ENCODE measurements around the gene LIPF. TPM values are rescaled to one million over a fixed set of nuclear protein-coding genes. Genes with fewer than 3 reads are reported as not detected.

LIPF gene
- total and polyA plus RNA-seq, 2 of the 4 experiments (the other 2 are of a cell fraction) = not detected

DNA sequence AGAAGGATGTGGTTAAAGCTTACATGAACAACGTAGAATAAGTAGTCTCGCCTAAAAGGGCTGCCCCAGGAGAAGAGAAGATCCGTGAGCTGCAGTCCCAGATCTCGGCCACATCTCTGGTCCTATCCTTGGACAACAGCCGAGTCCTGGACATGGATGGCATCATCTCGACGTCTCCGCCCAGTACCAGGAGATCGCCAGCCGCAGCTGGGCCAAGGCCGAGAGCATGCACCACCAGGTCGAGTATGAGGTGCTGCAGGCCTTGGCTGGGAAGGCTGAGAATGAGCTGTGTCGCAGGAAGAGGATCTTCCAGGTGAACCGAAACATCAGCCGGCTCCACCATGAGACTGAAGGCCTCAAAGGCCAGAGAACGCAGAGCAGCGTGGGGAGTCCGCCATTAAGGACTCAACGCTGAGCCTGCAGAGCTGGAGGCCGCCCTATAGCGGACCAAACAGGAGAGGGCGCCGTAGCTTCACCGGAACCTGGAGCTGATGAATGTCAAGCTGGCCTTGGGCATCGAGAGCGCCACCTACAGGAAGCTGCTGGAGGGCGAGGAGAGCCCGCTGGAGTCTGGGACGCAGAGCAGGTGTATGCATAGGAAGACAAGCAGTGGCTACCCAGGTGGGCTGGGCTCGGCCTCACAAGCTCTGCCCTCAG lies 64.0 kb downstream of the LIPF start:
- H2AK9ac ChIP-seq (replicated peaks; ENCODE audit: low read depth, low read length, poor library complexity) = no peak overlapping the region
- ATAC-seq (ENCODE audit: low read depth) (no peak), DNase-seq (no peak)
- H3K14ac ChIP-seq (replicated peaks; ENCODE audit: low read depth, low read length) = no peak overlapping the region
- no peak overlapping the region for H3K23ac ChIP-seq (ENCODE audit: low read depth, low read length)
- no peaks in the 10 kb centered on the region for H3K9me1 ChIP-seq (ENCODE audit: insufficient read depth, low read length)
- H2BK20ac ChIP-seq (ENCODE audit: low read depth, low read length) = no peak overlapping the region
- in situ Hi-C loops (cut with MboI; ENCODE audit: low sequenced_read_pairs) (no loop called here), intact Hi-C loops (cut with micrococcal nuclease) (no loop called here), dilution Hi-C loops (cut with HindIII; ENCODE audit: low sequenced_read_pairs, unreplicated experiment) (no loop called here)
- no peak overlapping the region for H3K4me3 ChIP-seq (ENCODE audit: insufficient read depth, low read depth, low read length)
- no peaks in the 10 kb centered on the region for H3K79me1 ChIP-seq (ENCODE audit: low read depth in 1 of 2, low read length in 2 of 2)
- H3K9ac ChIP-seq (ENCODE audit: low read depth, low read length) = no peak overlapping the region
- H4K20me1 ChIP-seq (ENCODE audit: insufficient read depth, low read length) = no peaks in the 10 kb centered on the region
- no peak for TF ChIP-seq RCOR1 (IDR thresholded peaks at IDR 0.05; ENCODE audit: insufficient replicate concordance, low read length)
- TF ChIP-seq, protein P1, sequence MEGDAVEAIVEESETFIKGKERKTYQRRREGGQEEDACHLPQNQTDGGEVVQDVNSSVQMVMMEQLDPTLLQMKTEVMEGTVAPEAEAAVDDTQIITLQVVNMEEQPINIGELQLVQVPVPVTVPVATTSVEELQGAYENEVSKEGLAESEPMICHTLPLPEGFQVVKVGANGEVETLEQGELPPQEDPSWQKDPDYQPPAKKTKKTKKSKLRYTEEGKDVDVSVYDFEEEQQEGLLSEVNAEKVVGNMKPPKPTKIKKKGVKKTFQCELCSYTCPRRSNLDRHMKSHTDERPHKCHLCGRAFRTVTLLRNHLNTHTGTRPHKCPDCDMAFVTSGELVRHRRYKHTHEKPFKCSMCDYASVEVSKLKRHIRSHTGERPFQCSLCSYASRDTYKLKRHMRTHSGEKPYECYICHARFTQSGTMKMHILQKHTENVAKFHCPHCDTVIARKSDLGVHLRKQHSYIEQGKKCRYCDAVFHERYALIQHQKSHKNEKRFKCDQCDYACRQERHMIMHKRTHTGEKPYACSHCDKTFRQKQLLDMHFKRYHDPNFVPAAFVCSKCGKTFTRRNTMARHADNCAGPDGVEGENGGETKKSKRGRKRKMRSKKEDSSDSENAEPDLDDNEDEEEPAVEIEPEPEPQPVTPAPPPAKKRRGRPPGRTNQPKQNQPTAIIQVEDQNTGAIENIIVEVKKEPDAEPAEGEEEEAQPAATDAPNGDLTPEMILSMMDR (conservative IDR thresholded peaks at IDR 0.05; ENCODE audit: low read depth, low read length) = peak; percentile 20; the same call in 1 of the 2 replicates
- peak; percentile 12; the same call in 1 of the 2 replicates for TF ChIP-seq RAD21 (IDR thresholded peaks at IDR 0.05; ENCODE audit: low read length)
- H3K4me2 ChIP-seq (ENCODE audit: low read depth, low read length) = no peak overlapping the region
- no peak overlapping the region for H3K56ac ChIP-seq (ENCODE audit: extremely low read depth, insufficient read depth, low read length)
- H3K27me3 ChIP-seq (ENCODE audit: control insufficient read depth, insufficient read depth, low read length) = peaks cover 19% of the 10 kb centered on the region
- H2BK15ac ChIP-seq (ENCODE audit: low read depth, low read length) = no peak overlapping the region
- H4K8ac ChIP-seq (ENCODE audit: low read depth in 2 of 2, low read length in 2 of 2) = no peak overlapping the region
- no peak overlapping the region for H2BK120ac ChIP-seq (ENCODE audit: low read depth, low read length)
- no peaks in the 10 kb centered on the region for H3K36me3 ChIP-seq (ENCODE audit: control insufficient read depth, insufficient read depth, low read length)
- no peak overlapping the region for H3K18ac ChIP-seq (ENCODE audit: low read depth, low read length)
- no TSS peak for BruUV-seq (replicated peaks)
- 69% methylated on average over 25 of the region's 30 CpGs; no CpG with 5 or more reads in 1 of the 2 experiments for WGBS, 2 experiments (ENCODE audit: extremely low coverage in 2 of 2, insufficient read length in 1 of 2)
- H3K9me3 ChIP-seq (ENCODE audit: control insufficient read depth, insufficient read depth, low read length) = peaks cover 4% of the 10 kb centered on the region; the same call in 1 of the 2 replicates
- no peak overlapping the region for H4K5ac ChIP-seq (ENCODE audit: low read depth, low read length)
- no peak overlapping the region for H2BK5ac ChIP-seq (ENCODE audit: low read depth, low read length, poor library complexity, severe bottlenecking)
- no peak overlapping the region for H3K4ac ChIP-seq (ENCODE audit: low read depth, low read length)
- no peak overlapping the region for H2AFZ ChIP-seq (replicated peaks; ENCODE audit: low read length, poor library complexity)
- H3K4me1 ChIP-seq (ENCODE audit: control insufficient read depth, insufficient read depth, low read length) = no peaks in the 10 kb centered on the region
- CTCF ChIA-PET = interaction anchor here (1.2 to 1.9 kb wide), 2 partner anchors 12 to 13 kb away, joined by 4 to 5 read pairs; no protein-coding TSS in a partner anchor
- no peak overlapping the region for H2AK5ac ChIP-seq (ENCODE audit: low read depth, low read length)
- H4K91ac ChIP-seq (ENCODE audit: insufficient read depth, low read depth, low read length) = no peak overlapping the region
- POLR2A ChIA-PET (ENCODE audit: unreplicated experiment) = interaction anchor here (0.6 kb wide), 1 partner anchor 38 kb away, joined by 14 read pairs; no protein-coding TSS in a partner anchor
- no peak overlapping the region for H3K27ac ChIP-seq (ENCODE audit: insufficient read depth, low read length)

Other genes with a start within 250 kb of the LIPF start
- 4.2 and 7.0 TPM in 2 replicates for gene RNLS, start 81.1 kb upstream of the LIPF start, total RNA-seq (2012; rRNA removed)
- 4.0 and 4.5 TPM in 2 replicates for gene RNLS, start 81.1 kb upstream of the LIPF start, polyA plus RNA-seq (2012; rRNA removed)
- not detected in 2 replicates for gene LIPJ, start 77.7 kb upstream of the LIPF start, total RNA-seq (2012; rRNA removed)
- gene LIPJ, start 77.7 kb upstream of the LIPF start, polyA plus RNA-seq (2012; rRNA removed) = not detected in 2 replicates
- not detected in 2 replicates for gene LIPK, start 41.8 kb downstream of the LIPF start, total RNA-seq (2012; rRNA removed)
- not detected in 2 replicates for gene LIPK, start 41.8 kb downstream of the LIPF start, polyA plus RNA-seq (2012; rRNA removed)
- not detected in 2 replicates for gene LIPN, start 95.6 kb downstream of the LIPF start, total RNA-seq (2012; rRNA removed)
- gene LIPN, start 95.6 kb downstream of the LIPF start, polyA plus RNA-seq (2012; rRNA removed) = not detected in 2 replicates
- not detected in 2 replicates for gene LIPM, start 138.3 kb downstream of the LIPF start, total RNA-seq (2012; rRNA removed)
- not detected in 2 replicates for gene LIPM, start 138.3 kb downstream of the LIPF start, polyA plus RNA-seq (2012; rRNA removed)
- gene ANKRD22, start 187.4 kb downstream of the LIPF start, total RNA-seq (2012; rRNA removed) = not detected in 2 replicates
- gene ANKRD22, start 187.4 kb downstream of the LIPF start, polyA plus RNA-seq (2012; rRNA removed) = not detected in 2 replicates
- gene STAMBPL1, start 215.8 kb downstream of the LIPF start, total RNA-seq (2012; rRNA removed) = 28.1 and 32.8 TPM in 2 replicates
- gene STAMBPL1, start 215.8 kb downstream of the LIPF start, polyA plus RNA-seq (2012; rRNA removed) = 26.8 and 30.6 TPM in 2 replicates